ENCODE results near the gene HSP90AB1.
A peak's percentile ranks its signal among the peaks of the same experiment; 100 is the strongest.

HSP90AB1 gene

GRCh38 chr6:44256775-44257024 is 9.8 kb downstream of the HSP90AB1 start:
- DNase-seq (ENCODE audit: low read depth) = no peak
- TF ChIP-seq CTCF (IDR thresholded peaks at IDR 0.05; ENCODE audit: insufficient read depth, low read depth, low read length, missing control alignments) = no peak
- H3K4me3 ChIP-seq (ENCODE audit: low read length) = peak overlapping the region; percentile 59

GRCh38 chr6:44257025-44257752 is 10.3 kb downstream of the HSP90AB1 start, which contains the start of gene SLC35B2:
Gene SLC35B2, minus strand, starts transcription at chr6:44257528. Its CDS starts 118 bp downstream, at chr6:44257410.
- peak within 1 kb of the TSS; percentile 59 for H3K4me3 ChIP-seq (ENCODE audit: low read length)
- peak; percentile 62 for DNase-seq (ENCODE audit: low read depth)
- TF ChIP-seq CTCF (IDR thresholded peaks at IDR 0.05; ENCODE audit: insufficient read depth, low read depth, low read length, missing control alignments) = peak; percentile 26

GRCh38 chr6:44257753-44258324 is 10.9 kb downstream of the HSP90AB1 start:
- peak overlapping the region; percentile 36 for H3K4me3 ChIP-seq (ENCODE audit: low read length)
- DNase-seq (ENCODE audit: low read depth) = no peak
- TF ChIP-seq CTCF (IDR thresholded peaks at IDR 0.05; ENCODE audit: insufficient read depth, low read depth, low read length, missing control alignments) = no peak

- TF ChIP-seq CTCF (IDR thresholded peaks at IDR 0.05; ENCODE audit: insufficient read depth, low read depth, low read length, missing control alignments) = no peak
- no peak for DNase-seq (ENCODE audit: low read depth)
- H3K4me3 ChIP-seq (ENCODE audit: low read length) = no peak overlapping the region
Observed at GRCh38 chr6:44258325-44258863, 11.5 kb downstream of the HSP90AB1 start.

- TF ChIP-seq CTCF (IDR thresholded peaks at IDR 0.05; ENCODE audit: insufficient read depth, low read depth, low read length, missing control alignments) = no peak
- DNase-seq (ENCODE audit: low read depth) = no peak
- no peak overlapping the region for H3K4me3 ChIP-seq (ENCODE audit: low read length)
Observed at GRCh38 chr6:44258921-44259320, 12.0 kb downstream of the HSP90AB1 start.

- TF ChIP-seq CTCF (IDR thresholded peaks at IDR 0.05; ENCODE audit: insufficient read depth, low read depth, low read length, missing control alignments) = no peak
- DNase-seq (ENCODE audit: low read depth) = no peak
- no peak overlapping the region for H3K4me3 ChIP-seq (ENCODE audit: low read length)
Observed at GRCh38 chr6:44260011-44260410, 13.1 kb downstream of the HSP90AB1 start.
